ENCODE results near the gene RNF2.
"Not testable (repeated sequence)": the region's sequence is repeated elsewhere in the genome, so short reads cannot be mapped to it uniquely, and the experiment has no call there.

RNF2 gene

GRCh38 chr1:185044981-185045813, at the start of gene RNF2:
Gene RNF2 (plus strand): TSS chr1:185045558. CDS start chr1:185087554, 41,996 bp downstream.
- in situ Hi-C loops (cut with HindIII; ENCODE audit: low sequenced_read_pairs): no loop called here

GRCh38 chr1:184999974-185000373, 45.4 kb upstream of the RNF2 start:
- in situ Hi-C loops (cut with HindIII; ENCODE audit: low sequenced_read_pairs): loop anchor here (25.0 kb wide), 1 partner anchor 188 kb away; no protein-coding TSS in a partner anchor

GRCh38 chr1:185001312-185001880, 44.0 kb upstream of the RNF2 start:
- in situ Hi-C loops (cut with HindIII; ENCODE audit: low sequenced_read_pairs): not testable (repeated sequence)

- in situ Hi-C loops (cut with HindIII; ENCODE audit: low sequenced_read_pairs): no loop called here
Measured at GRCh38 chr1:185008838-185009237, 36.5 kb upstream of the RNF2 start.

GRCh38 chr1:185010361-185010760, 35.0 kb upstream of the RNF2 start:
- in situ Hi-C loops (cut with HindIII; ENCODE audit: low sequenced_read_pairs): no loop called here

- in situ Hi-C loops (cut with HindIII; ENCODE audit: low sequenced_read_pairs): no loop called here
Measured at GRCh38 chr1:185014941-185015340, 30.4 kb upstream of the RNF2 start.

- in situ Hi-C loops (cut with HindIII; ENCODE audit: low sequenced_read_pairs): no loop called here
Measured at GRCh38 chr1:185015631-185016030, 29.7 kb upstream of the RNF2 start.

GRCh38 chr1:185016880-185017279, 28.5 kb upstream of the RNF2 start:
- in situ Hi-C loops (cut with HindIII; ENCODE audit: low sequenced_read_pairs): no loop called here

GRCh38 chr1:185017338-185017737, 28.0 kb upstream of the RNF2 start:
- in situ Hi-C loops (cut with HindIII; ENCODE audit: low sequenced_read_pairs): no loop called here

GRCh38 chr1:185017966-185018365, 27.4 kb upstream of the RNF2 start:
- in situ Hi-C loops (cut with HindIII; ENCODE audit: low sequenced_read_pairs): no loop called here

- in situ Hi-C loops (cut with HindIII; ENCODE audit: low sequenced_read_pairs): no loop called here
Measured at GRCh38 chr1:185027252-185027882, 18.0 kb upstream of the RNF2 start.

GRCh38 chr1:185033686-185034085, 11.7 kb upstream of the RNF2 start:
- in situ Hi-C loops (cut with HindIII; ENCODE audit: low sequenced_read_pairs): no loop called here

GRCh38 chr1:185035258-185035657, 10.1 kb upstream of the RNF2 start:
- in situ Hi-C loops (cut with HindIII; ENCODE audit: low sequenced_read_pairs): no loop called here

GRCh38 chr1:185038813-185039376, 6.5 kb upstream of the RNF2 start:
- in situ Hi-C loops (cut with HindIII; ENCODE audit: low sequenced_read_pairs): no loop called here

- in situ Hi-C loops (cut with HindIII; ENCODE audit: low sequenced_read_pairs): no loop called here
Measured at GRCh38 chr1:185039726-185040407, 5.5 kb upstream of the RNF2 start.

- in situ Hi-C loops (cut with HindIII; ENCODE audit: low sequenced_read_pairs): no loop called here
Measured at GRCh38 chr1:185040408-185040735, 5.0 kb upstream of the RNF2 start.

- in situ Hi-C loops (cut with HindIII; ENCODE audit: low sequenced_read_pairs): no loop called here
Measured at GRCh38 chr1:185041742-185042141, 3.6 kb upstream of the RNF2 start.

- in situ Hi-C loops (cut with HindIII; ENCODE audit: low sequenced_read_pairs): no loop called here
Measured at GRCh38 chr1:185042737-185043136, 2.6 kb upstream of the RNF2 start.

GRCh38 chr1:185044387-185044786, 971 bp upstream of the RNF2 start:
- in situ Hi-C loops (cut with HindIII; ENCODE audit: low sequenced_read_pairs): no loop called here

GRCh38 chr1:185045814-185046492, 595 bp downstream of the RNF2 start:
- in situ Hi-C loops (cut with HindIII; ENCODE audit: low sequenced_read_pairs): no loop called here

- in situ Hi-C loops (cut with HindIII; ENCODE audit: low sequenced_read_pairs): no loop called here
Measured at GRCh38 chr1:185046668-185047067, 1.3 kb downstream of the RNF2 start.
